HepG2 (cell line): ENCODE measurements around the gene VPS18. TPM values are rescaled to one million over a fixed set of nuclear protein-coding genes. Genes with fewer than 3 reads are reported as not detected.

Source experiments
- ATAC-seq: fragments of 200-7000 bp; cut with Tn5 transposase; 3 replicates; pipeline ENCODE4 v1.9.1; 2020; ENCODE audit warnings: mild to moderate bottlenecking, moderate library complexity
- BruUV-seq: library from RNA; stranded (reverse); fragments of 400-500 nt; replicated peaks from 2 replicates; lab custom pipeline; 2021; lab: Mats Ljungman, UMichigan
- CTCF ChIA-PET: fragments of 300-600 bp; formaldehyde crosslinking; extraction: SDS; loops from one replicate; lab custom pipeline; 2021; ENCODE audit warnings: low total read pairs, inconsistent platforms, low intra/inter-chr PET ratio; lab: Yijun Ruan, JAX
- POLR2A ChIA-PET: fragments of 350-600 bp; sonication (Branson Sonifier 250); formaldehyde crosslinking; loops from one replicate; lab custom pipeline; 2020; ENCODE audit warnings: antibody characterized with exemption, inconsistent platforms; lab: Yijun Ruan, JAX
- DNase-seq: peaks from one replicate; pipeline ENCODE4 v3.0.0-alpha.2; 2015; ENCODE audit warnings: low spot score
- FAIRE-seq: peaks from 3 replicates; lab custom pipeline; 2011; peaks lifted over from hg19 to GRCh38; lab: Jason Lieb, UNC
- H2AFZ ChIP-seq: one replicate; pipeline ENCODE4 v1.6.1; 2011; ENCODE audit warnings: low read length, inconsistent platforms
- H3K27ac ChIP-seq: fragments of 300-600 bp; 3 replicates; pipeline ENCODE4 v1.8.0; 2011; ENCODE audit warnings: mixed run types, mild to moderate bottlenecking, mixed read lengths, low read length, inconsistent platforms; ENCODE audit not compliant: insufficient read depth; ENCODE audit errors: extremely low read length
- H3K27me3 ChIP-seq, 2 experiments: fragments of 200-600 bp in 1 of 2; 2 replicates in 1 of 2; 3 replicates in 1 of 2; pipeline versions ENCODE4 v1.6.0 to v1.8.0; 2011; ENCODE audit warnings: low read length in 2 of 2, mild to moderate bottlenecking in 2 of 2, moderate library complexity in 2 of 2, inconsistent platforms in 1 of 2; ENCODE audit not compliant: insufficient read depth in 2 of 2, control insufficient read depth in 1 of 2
- H3K36me3 ChIP-seq, 2 experiments: fragments of 200-600 bp in 1 of 2; replicated peaks in 1 of 2; 2 replicates in 1 of 2; 3 replicates in 1 of 2; pipeline versions ENCODE4 v1.5.1 to v1.8.0; 2011; ENCODE audit warnings: low read length in 2 of 2, inconsistent platforms in 1 of 2; ENCODE audit not compliant: insufficient read depth in 2 of 2, control insufficient read depth in 1 of 2
- H3K4me1 ChIP-seq: 2 replicates; pipeline ENCODE4 v1.5.1; 2012; ENCODE audit warnings: low read length, inconsistent platforms; ENCODE audit not compliant: insufficient read depth
- H3K4me2 ChIP-seq: 2 replicates; pipeline ENCODE4 v1.6.0; 2011; ENCODE audit warnings: low read depth, low read length, inconsistent platforms
- H3K4me3 ChIP-seq, 3 experiments: fragments of 200-600 bp in 1 of 3; sonication (generic), shearing (Covaris generic) in 1 of 3; replicated peaks in 1 of 3; 2 replicates each; pipeline ENCODE4 v1.5.1; 2011 to 2016; ENCODE audit warnings: low read length in 3 of 3, inconsistent platforms in 2 of 3, low read depth in 2 of 3, mild to moderate bottlenecking in 2 of 3, control low read depth in 1 of 3, mixed read lengths in 1 of 3; ENCODE audit not compliant: insufficient read depth in 1 of 3
- H3K79me2 ChIP-seq: one replicate; pipeline ENCODE4 v1.6.1; 2011; ENCODE audit warnings: low read length, inconsistent platforms; ENCODE audit not compliant: insufficient read depth
- H3K9ac ChIP-seq: 2 replicates; pipeline ENCODE4 v1.6.0; 2011; ENCODE audit warnings: mild to moderate bottlenecking, low read depth, low read length, inconsistent platforms; ENCODE audit not compliant: insufficient read depth
- H3K9me3 ChIP-seq: 2 replicates; pipeline ENCODE4 v1.5.1; 2012; ENCODE audit warnings: mild to moderate bottlenecking, low read length
- H4K20me1 ChIP-seq: 2 replicates; pipeline ENCODE4 v1.6.0; 2011; ENCODE audit warnings: inconsistent platforms, mild to moderate bottlenecking, low read length, moderate library complexity; ENCODE audit not compliant: insufficient read depth
- HNF4A ChIP-seq: sonication (generic); formaldehyde crosslinking; IDR thresholded peaks from 2 replicates; pipeline ENCODE4 v1.4.0; 2020; ENCODE audit warnings: missing genetic modification reagents
- HNRNPL ChIP-seq: fragments of 200-400 bp; formaldehyde crosslinking; IDR thresholded peaks from 2 replicates; pipeline ENCODE4 v1.6.1; 2017; ENCODE audit warnings: mild to moderate bottlenecking, low read depth, low read length
- ISL2 ChIP-seq: sonication (generic); formaldehyde crosslinking; IDR thresholded peaks from 2 replicates; pipeline ENCODE4 v1.5.0; 2020; ENCODE audit warnings: missing genetic modification reagents
- MBNL3 ChIP-seq: fragments of 250-450 bp; sonication (Bioruptor Pico); conservative IDR thresholded peaks from 2 replicates; pipeline ENCODE4 v1.8.0; 2022; ENCODE audit warnings: mild to moderate bottlenecking, inconsistent platforms
- TBX3 ChIP-seq: fragments of 450-650 bp; IDR thresholded peaks from 2 replicates; pipeline ENCODE4 v1.6.1; 2017; ENCODE audit warnings: antibody characterized with exemption, mild to moderate bottlenecking, inconsistent platforms, borderline replicate concordance
- ZBTB42 ChIP-seq: sonication (generic); formaldehyde crosslinking; IDR thresholded peaks from 2 replicates; pipeline ENCODE4 v1.5.0; 2020; ENCODE audit warnings: mild to moderate bottlenecking, missing genetic modification reagents
- ZFY ChIP-seq: sonication (generic); formaldehyde crosslinking; IDR thresholded peaks from 2 replicates; pipeline ENCODE4 v1.4.0; 2020; ENCODE audit warnings: missing genetic modification reagents
- ZNF563 ChIP-seq: sonication (generic); formaldehyde crosslinking; IDR thresholded peaks from 2 replicates; pipeline ENCODE4 v1.8.0; 2022; ENCODE audit warnings: mild to moderate bottlenecking, moderate library complexity, missing genetic modification reagents
- ZNF7 ChIP-seq: IDR thresholded peaks from 2 replicates; pipeline ENCODE4 v1.6.1; 2016; ENCODE audit warnings: missing biosample characterization, missing genetic modification reagents
- WGBS: methylation state at CpG from one replicate; pipeline ENCODE4 v1.1.6; 2017; ENCODE audit warnings: low lambda C conversion rate; 5-methylcytosine and 5-hydroxymethylcytosine counted together
- in situ Hi-C: cut with HindIII; loops from 2 replicates; pipeline ENCODE4 v1.10.0; 2017; ENCODE audit warnings: low pct_unique_long_range_greater_than_20kb; ENCODE audit not compliant: extremely low pct_ligation_motif_present
- intact Hi-C: fragments of 100-400 bp; cut with micrococcal nuclease; formaldehyde crosslinking; loops from one replicate; pipeline ENCODE4 v1.10.0; 2022; ENCODE audit not compliant: unreplicated experiment
- polyA plus RNA-seq, 8 experiments: library from polyadenylated mRNA; depleted of rRNA in 3 of 8; stranded (reverse) in 7 of 8; unstranded in 1 of 8; fragments of >200 nt; fragmentation: Illumina TruSeq in 4 of 8; extraction: Trizol in 4 of 8; gene quantifications; 2 replicates each; pipeline versions ENCODE4 v1.2.1 to v1.2.3, GENCODE V29; 2011 to 2016; ENCODE audit warnings: low read depth in 4 of 8, missing spikeins in 1 of 8, mixed read lengths in 1 of 8; ENCODE audit not compliant: insufficient read depth in 1 of 8
- total RNA-seq, 5 experiments: library from RNA; depleted of rRNA; stranded (reverse); fragments of >200 nt; fragmentation: Illumina TruSeq; extraction: Trizol; gene quantifications; 2 replicates each; pipeline ENCODE4 v1.2.3, GENCODE V29; 2016; ENCODE audit warnings: low read depth in 1 of 5
- TF ChIP-seq, protein P1 (sequence below): sonication (generic); formaldehyde crosslinking; IDR thresholded peaks from 2 replicates; pipeline ENCODE4; 2020; ENCODE audit warnings: missing genetic modification reagents, mild to moderate bottlenecking, borderline replicate concordance
- TF ChIP-seq, protein P2 (sequence below): sonication (generic); formaldehyde crosslinking; IDR thresholded peaks from 2 replicates; pipeline ENCODE4 v1.4.0; 2020; ENCODE audit warnings: missing genetic modification reagents

The VPS18 gene
- total and polyA plus RNA-seq, 2 of the 13 experiments (the other 11 are each of a cell fraction or from before 2014, with no cell fraction given): 5.8 to 17.0 TPM

DNA sequence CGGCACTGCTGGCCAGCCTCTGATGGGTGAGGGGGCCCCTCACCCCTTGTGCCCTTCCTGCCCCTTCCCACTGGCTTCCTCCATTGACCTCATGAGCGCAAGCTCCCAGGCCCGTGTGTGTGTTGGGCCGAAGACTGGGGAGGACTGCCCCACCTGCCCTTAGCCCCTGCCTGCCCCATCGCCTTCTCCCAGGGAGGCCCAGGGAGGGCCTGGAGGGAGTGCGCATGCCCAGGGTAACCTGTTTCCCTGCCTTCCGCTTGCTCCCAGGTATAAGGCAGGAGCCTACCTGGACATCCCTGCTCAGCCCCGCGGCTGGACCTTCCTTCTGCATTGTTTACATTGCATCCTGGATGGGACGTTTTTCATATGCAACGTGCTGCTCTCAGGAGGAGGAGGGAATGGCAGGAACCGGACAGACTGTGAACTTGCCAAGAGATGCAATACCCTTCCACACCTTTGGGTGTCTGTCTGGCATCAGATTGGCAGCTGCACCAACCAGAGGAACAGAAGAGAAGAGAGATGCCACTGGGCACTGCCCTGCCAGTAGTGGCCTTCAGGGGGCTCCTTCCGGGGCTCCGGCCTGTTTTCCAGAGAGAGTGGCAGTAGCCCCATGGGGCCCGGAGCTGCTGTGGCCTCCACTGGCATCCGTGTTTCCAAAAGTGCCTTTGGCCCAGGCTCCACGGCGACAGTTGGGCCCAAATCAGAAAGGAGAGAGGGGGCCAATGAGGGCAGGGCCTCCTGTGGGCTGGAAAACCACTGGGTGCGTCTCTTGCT lies 43.7 kb downstream of the VPS18 start:
- Histone ChIP-seq H3K4me1 (peaks cover 79% of the 10 kb centered on the region), H3K27ac (no peak overlapping the region), H3K36me3 (no peaks in the 10 kb centered on the region), H2AFZ (no peak overlapping the region), H3K9me3 (no peaks in the 10 kb centered on the region), H3K4me2 (no peak overlapping the region), H3K27me3 (peaks cover 0 to 14% of the 10 kb centered on the region in 2 experiments; a peak in 3 of 5 replicates), H4K20me1 (no peaks in the 10 kb centered on the region), H3K9ac (no peak overlapping the region), H3K79me2 (no peaks in the 10 kb centered on the region), H3K4me3 (no peak overlapping the region)
- DNase-seq (no peak), FAIRE-seq (no peak), ATAC-seq (no peak)
- intact Hi-C loops (no loop called here), in situ Hi-C loops (no loop called here)
- 59% methylated on average over 9 of the region's 19 CpGs for WGBS
- no TSS peak for BruUV-seq
- ChIA-PET POLR2A (no interaction called here), CTCF (no interaction called here)
- TF ChIP-seq HNF4A (CRISPR knock-in tag) (no peak), TBX3 (no peak), ZFY (no peak), ZNF563 (CRISPR knock-in tag) (0 out of 2 replicates have a peak, but pooled peaks have one; percentile 0), ISL2 (CRISPR knock-in tag) (no peak), MBNL3 (no peak), ZBTB42 (CRISPR knock-in tag) (no peak), ZNF7 (CRISPR knock-in tag) (no peak), HNRNPL (peak; percentile 83)
- TF ChIP-seq, protein P1, sequence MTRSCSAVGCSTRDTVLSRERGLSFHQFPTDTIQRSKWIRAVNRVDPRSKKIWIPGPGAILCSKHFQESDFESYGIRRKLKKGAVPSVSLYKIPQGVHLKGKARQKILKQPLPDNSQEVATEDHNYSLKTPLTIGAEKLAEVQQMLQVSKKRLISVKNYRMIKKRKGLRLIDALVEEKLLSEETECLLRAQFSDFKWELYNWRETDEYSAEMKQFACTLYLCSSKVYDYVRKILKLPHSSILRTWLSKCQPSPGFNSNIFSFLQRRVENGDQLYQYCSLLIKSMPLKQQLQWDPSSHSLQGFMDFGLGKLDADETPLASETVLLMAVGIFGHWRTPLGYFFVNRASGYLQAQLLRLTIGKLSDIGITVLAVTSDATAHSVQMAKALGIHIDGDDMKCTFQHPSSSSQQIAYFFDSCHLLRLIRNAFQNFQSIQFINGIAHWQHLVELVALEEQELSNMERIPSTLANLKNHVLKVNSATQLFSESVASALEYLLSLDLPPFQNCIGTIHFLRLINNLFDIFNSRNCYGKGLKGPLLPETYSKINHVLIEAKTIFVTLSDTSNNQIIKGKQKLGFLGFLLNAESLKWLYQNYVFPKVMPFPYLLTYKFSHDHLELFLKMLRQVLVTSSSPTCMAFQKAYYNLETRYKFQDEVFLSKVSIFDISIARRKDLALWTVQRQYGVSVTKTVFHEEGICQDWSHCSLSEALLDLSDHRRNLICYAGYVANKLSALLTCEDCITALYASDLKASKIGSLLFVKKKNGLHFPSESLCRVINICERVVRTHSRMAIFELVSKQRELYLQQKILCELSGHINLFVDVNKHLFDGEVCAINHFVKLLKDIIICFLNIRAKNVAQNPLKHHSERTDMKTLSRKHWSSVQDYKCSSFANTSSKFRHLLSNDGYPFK: no peak
- TF ChIP-seq, protein P2, sequence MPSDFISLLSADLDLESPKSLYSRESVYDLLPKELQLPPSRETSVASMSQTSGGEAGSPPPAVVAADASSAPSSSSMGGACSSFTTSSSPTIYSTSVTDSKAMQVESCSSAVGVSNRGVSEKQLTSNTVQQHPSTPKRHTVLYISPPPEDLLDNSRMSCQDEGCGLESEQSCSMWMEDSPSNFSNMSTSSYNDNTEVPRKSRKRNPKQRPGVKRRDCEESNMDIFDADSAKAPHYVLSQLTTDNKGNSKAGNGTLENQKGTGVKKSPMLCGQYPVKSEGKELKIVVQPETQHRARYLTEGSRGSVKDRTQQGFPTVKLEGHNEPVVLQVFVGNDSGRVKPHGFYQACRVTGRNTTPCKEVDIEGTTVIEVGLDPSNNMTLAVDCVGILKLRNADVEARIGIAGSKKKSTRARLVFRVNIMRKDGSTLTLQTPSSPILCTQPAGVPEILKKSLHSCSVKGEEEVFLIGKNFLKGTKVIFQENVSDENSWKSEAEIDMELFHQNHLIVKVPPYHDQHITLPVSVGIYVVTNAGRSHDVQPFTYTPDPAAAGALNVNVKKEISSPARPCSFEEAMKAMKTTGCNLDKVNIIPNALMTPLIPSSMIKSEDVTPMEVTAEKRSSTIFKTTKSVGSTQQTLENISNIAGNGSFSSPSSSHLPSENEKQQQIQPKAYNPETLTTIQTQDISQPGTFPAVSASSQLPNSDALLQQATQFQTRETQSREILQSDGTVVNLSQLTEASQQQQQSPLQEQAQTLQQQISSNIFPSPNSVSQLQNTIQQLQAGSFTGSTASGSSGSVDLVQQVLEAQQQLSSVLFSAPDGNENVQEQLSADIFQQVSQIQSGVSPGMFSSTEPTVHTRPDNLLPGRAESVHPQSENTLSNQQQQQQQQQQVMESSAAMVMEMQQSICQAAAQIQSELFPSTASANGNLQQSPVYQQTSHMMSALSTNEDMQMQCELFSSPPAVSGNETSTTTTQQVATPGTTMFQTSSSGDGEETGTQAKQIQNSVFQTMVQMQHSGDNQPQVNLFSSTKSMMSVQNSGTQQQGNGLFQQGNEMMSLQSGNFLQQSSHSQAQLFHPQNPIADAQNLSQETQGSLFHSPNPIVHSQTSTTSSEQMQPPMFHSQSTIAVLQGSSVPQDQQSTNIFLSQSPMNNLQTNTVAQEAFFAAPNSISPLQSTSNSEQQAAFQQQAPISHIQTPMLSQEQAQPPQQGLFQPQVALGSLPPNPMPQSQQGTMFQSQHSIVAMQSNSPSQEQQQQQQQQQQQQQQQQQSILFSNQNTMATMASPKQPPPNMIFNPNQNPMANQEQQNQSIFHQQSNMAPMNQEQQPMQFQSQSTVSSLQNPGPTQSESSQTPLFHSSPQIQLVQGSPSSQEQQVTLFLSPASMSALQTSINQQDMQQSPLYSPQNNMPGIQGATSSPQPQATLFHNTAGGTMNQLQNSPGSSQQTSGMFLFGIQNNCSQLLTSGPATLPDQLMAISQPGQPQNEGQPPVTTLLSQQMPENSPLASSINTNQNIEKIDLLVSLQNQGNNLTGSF: no peak
